Naive B cell (primary cell): ENCODE measurements around the gene APRT. TPM values are rescaled to one million over a fixed set of nuclear protein-coding genes. Genes with fewer than 3 reads are reported as not detected.
"Not testable (repeated sequence)": the region's sequence is repeated elsewhere in the genome, so short reads cannot be mapped to it uniquely, and the experiment has no call there.

Experiments used
- ATAC-seq, 2 donors: fragments of 150-1000 bp; cut with Tn5 transposase; 2 replicates each; pipeline ENCODE4 v1.10.0; 2021; ENCODE audit warnings: low read depth in 2 of 2, mild to moderate bottlenecking in 2 of 2, moderate library complexity in 2 of 2
- DNase-seq: peaks from one replicate; pipeline ENCODE4 v3.0.0; 2022
- H3K27ac Mint-ChIP-seq, 6 donors: one replicate each; pipeline ENCODE4 v1.8.0; 2020 to 2022; ENCODE audit warnings: mild to moderate bottlenecking in 6 of 6, mixed read lengths in 6 of 6, moderate library complexity in 5 of 6, inconsistent platforms in 2 of 6
- H3K27me3 Mint-ChIP-seq, 3 donors: one replicate each; pipeline ENCODE4 v1.8.0; 2021 to 2022; ENCODE audit warnings: mixed read lengths in 3 of 3, mild to moderate bottlenecking in 1 of 3
- H3K36me3 Mint-ChIP-seq, 2 donors: one replicate each; pipeline ENCODE4 v1.8.0; 2020 to 2022; ENCODE audit warnings: mixed read lengths in 2 of 2, inconsistent platforms in 1 of 2, mild to moderate bottlenecking in 1 of 2
- H3K4me1 Mint-ChIP-seq, 3 donors: one replicate each; pipeline ENCODE4 v1.8.0; 2020 to 2022; ENCODE audit warnings: mixed read lengths in 3 of 3, inconsistent platforms in 1 of 3, mild to moderate bottlenecking in 1 of 3, moderate library complexity in 1 of 3
- H3K4me3 Mint-ChIP-seq, 8 donors: one replicate each; pipeline ENCODE4 v1.8.0; 2020 to 2022; ENCODE audit warnings: mild to moderate bottlenecking in 8 of 8, mixed read lengths in 8 of 8, moderate library complexity in 8 of 8, inconsistent platforms in 2 of 8
- H3K9me3 Mint-ChIP-seq, 7 donors: one replicate each; pipeline ENCODE4 v1.8.0; 2020 to 2022; ENCODE audit warnings: mixed read lengths in 7 of 7, mild to moderate bottlenecking in 5 of 7, inconsistent platforms in 2 of 7, moderate library complexity in 1 of 7
- polyA plus RNA-seq, 6 donors: library from polyadenylated mRNA; unstranded; fragments of 300-500 nt; fragmentation: Illumina TruSeq; gene quantifications; one replicate each; pipeline ENCODE4 v1.2.3, GENCODE V29; 2021; ENCODE audit warnings: low read depth in 6 of 6

Gene APRT
- polyA plus RNA-seq, 6 donors from 2014 or later, result 330 to 484 (median 384) TPM

- Mint-ChIP-seq H3K4me1 (peaks cover 25 to 53% (median 48%) of the 10 kb centered on the region in 3 donors), H3K36me3 (no peaks in the 10 kb centered on the region), H3K9me3 (no peaks in the 10 kb centered on the region), H3K27ac (peak overlapping the region in 4 of 6 donors; percentile 41 to 90 (median 66)), H3K4me3 (peak overlapping the region; percentile 14 to 88 (median 74)), H3K27me3 (no peaks in the 10 kb centered on the region)
- ATAC-seq, result peak; percentile 55 to 60
- DNase-seq, result no peak
These were observed 21.2 kb downstream of the APRT start for GRCh38 chr16:88790312-88791211.

DNA sequence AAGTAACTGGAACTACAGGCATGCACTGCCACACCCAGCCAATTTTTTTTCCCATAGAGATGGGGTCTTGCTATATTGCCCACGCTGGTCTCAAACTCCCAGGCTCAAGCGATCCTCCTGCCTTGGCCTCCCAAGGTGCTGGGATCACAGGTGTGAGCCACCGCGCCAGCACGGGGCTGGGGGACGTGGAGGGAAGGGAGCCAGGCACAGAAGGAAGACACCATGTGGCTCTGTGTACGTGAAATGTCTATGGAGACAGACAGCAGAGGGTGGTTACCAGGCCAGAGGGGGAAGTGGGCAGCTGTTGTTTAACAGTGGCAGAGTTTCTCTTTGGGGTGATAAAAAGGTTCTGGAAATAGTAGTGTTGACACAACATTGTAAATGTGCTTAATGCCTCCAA lies 22.1 kb downstream of the APRT start:
- ATAC-seq, result peak; percentile 32 to 45
- Mint-ChIP-seq H3K9me3 (no peaks in the 10 kb centered on the region), H3K27me3 (no peaks in the 10 kb centered on the region), H3K27ac (peak overlapping the region in 4 of 6 donors; percentile 39 to 72 (median 58)), H3K4me3 (peak overlapping the region in 7 of 8 donors; percentile 14 to 85 (median 67)), H3K36me3 (no peaks in the 10 kb centered on the region), H3K4me1 (peaks cover 25 to 45% (median 42%) of the 10 kb centered on the region in 3 donors)
- no peak for DNase-seq

- not testable (repeated sequence) for DNase-seq, H3K9me3 Mint-ChIP-seq, H3K27me3 Mint-ChIP-seq, ATAC-seq, H3K36me3 Mint-ChIP-seq
- H3K4me1 Mint-ChIP-seq, result peaks cover 26 to 44% (median 36%) of the 10 kb centered on the region in 3 donors
- peak overlapping the region in 1 of 8 donors; percentile 76 for H3K4me3 Mint-ChIP-seq
- peak overlapping the region in 1 of 6 donors; percentile 81 for H3K27ac Mint-ChIP-seq
These were observed 23.0 kb downstream of the APRT start for GRCh38 chr16:88788749-88789148.

GRCh38 chr16:88787579-88788314 lies 24.0 kb downstream of the APRT start:
- ATAC-seq (no peak), DNase-seq (no peak)
- Mint-ChIP-seq H3K9me3 (no peaks in the 10 kb centered on the region), H3K4me1 (peaks cover 35 to 44% (median 36%) of the 10 kb centered on the region in 3 donors), H3K27me3 (no peaks in the 10 kb centered on the region), H3K4me3 (peak overlapping the region in 3 of 8 donors; percentile 5 to 62 (median 34)), H3K36me3 (no peaks in the 10 kb centered on the region), H3K27ac (peak overlapping the region in 2 of 6 donors; percentile 34 to 82)

DNA sequence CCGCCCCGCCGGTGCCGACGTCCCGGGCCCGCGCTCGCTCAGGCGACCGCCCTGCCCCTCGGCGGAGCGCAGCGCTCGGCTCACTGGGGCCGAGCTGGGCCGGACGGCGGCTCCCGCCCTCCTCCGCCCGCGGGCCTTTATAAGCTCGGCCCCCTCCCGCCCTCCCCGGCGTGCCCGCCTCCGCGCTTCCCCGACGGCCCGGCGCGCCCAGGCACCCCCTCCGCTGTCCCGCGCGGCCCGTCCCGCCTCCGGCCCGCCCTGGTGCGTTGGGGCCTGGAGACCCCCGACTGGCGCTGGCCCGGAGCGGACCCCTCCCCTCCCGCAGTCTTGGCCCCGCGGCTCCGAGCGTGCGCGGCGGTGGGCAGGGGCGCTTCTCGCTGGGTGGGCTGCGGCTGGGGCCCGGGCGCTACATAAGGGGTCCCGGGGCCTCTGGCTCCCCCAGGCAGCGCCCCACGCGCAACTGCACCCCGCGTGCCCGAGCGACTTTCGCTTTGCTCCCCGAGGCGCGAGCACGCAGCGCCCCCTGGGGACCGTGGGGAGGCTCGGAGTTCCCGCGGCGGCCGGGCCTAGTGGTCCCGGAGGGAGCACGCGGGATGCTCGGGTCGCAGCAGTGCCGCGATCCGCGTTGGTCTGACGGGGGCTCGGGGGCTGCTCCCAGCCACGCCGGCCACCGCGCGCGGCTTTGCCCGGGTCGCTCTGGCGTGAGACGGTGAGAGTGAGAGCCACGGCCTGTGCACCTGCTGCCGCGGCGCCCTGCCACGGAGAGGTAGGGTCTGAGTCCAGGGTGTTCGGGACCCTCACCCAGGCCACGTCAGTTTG lies 26.4 kb downstream of the APRT start, which contains the start of gene PIEZO1:
PIEZO1 (minus strand) TSS at position 115 of the 819 bp plus-strand sequence. CDS start 256 bp downstream, outside the sequence.
- Mint-ChIP-seq H3K27me3 (no peaks in the 10 kb centered on the region), H3K4me1 (peaks cover 37 to 47% (median 47%) of the 10 kb centered on the region in 3 donors), H3K27ac (peak within 1 kb of the TSS in 3 of 6 donors; percentile 54 to 89 (median 71))

GRCh38 chr16:88784856-88785105 lies 26.9 kb downstream of the APRT start:
- Mint-ChIP-seq H3K36me3 (no peaks in the 10 kb centered on the region), H3K9me3 (no peaks in the 10 kb centered on the region), H3K4me1 (peaks cover 39 to 47% (median 47%) of the 10 kb centered on the region in 3 donors), H3K27me3 (no peaks in the 10 kb centered on the region), H3K4me3 (peak overlapping the region in 1 of 8 donors; percentile 62), H3K27ac (no peak overlapping the region)
- DNase-seq (no peak), ATAC-seq (peak; percentile 11 to 12)

More for the DNA sequence above, 26.4 kb downstream of the APRT start, which contains the start of gene PIEZO1:
- Mint-ChIP-seq H3K9me3 (no peaks in the 10 kb centered on the region), H3K36me3 (no peaks in the 10 kb centered on the region), H3K4me3 (peak within 1 kb of the TSS; percentile 62 to 92 (median 86))
- ATAC-seq (peak; percentile 50 to 64), DNase-seq (peak; percentile 81)

- Mint-ChIP-seq H3K27me3 (no peaks in the 10 kb centered on the region), H3K36me3 (no peaks in the 10 kb centered on the region), H3K4me1 (peaks cover 35 to 45% (median 45%) of the 10 kb centered on the region in 3 donors), H3K9me3 (no peaks in the 10 kb centered on the region), H3K4me3 (peak overlapping the region; percentile 62 to 92 (median 86)), H3K27ac (peak overlapping the region in 2 of 6 donors; percentile 64 to 89)
- ATAC-seq (peak; percentile 22 to 34), DNase-seq (no peak)
These were observed 27.5 kb downstream of the APRT start for GRCh38 chr16:88784074-88784855.

GRCh38 chr16:88783391-88784073 lies 28.2 kb downstream of the APRT start:
- ATAC-seq, result no peak
- Mint-ChIP-seq H3K27me3 (no peaks in the 10 kb centered on the region), H3K36me3 (no peaks in the 10 kb centered on the region), H3K9me3 (no peaks in the 10 kb centered on the region), H3K4me3 (peak overlapping the region; percentile 16 to 86 (median 76)), H3K27ac (peak overlapping the region; percentile 64 to 95 (median 83)), H3K4me1 (peaks cover 35 to 47% (median 46%) of the 10 kb centered on the region in 3 donors)
- no peak for DNase-seq

- peak overlapping the region; percentile 16 to 86 (median 82) for H3K4me3 Mint-ChIP-seq
- peak overlapping the region; percentile 33 to 95 (median 81) for H3K27ac Mint-ChIP-seq
- H3K4me1 Mint-ChIP-seq, result peaks cover 36 to 55% (median 54%) of the 10 kb centered on the region in 3 donors
- no peaks in the 10 kb centered on the region for H3K9me3 Mint-ChIP-seq
- DNase-seq, result no peak
- no peaks in the 10 kb centered on the region for H3K36me3 Mint-ChIP-seq
- H3K27me3 Mint-ChIP-seq, result no peaks in the 10 kb centered on the region
- ATAC-seq, result no peak
These were observed 29.0 kb downstream of the APRT start for GRCh38 chr16:88782454-88783390.

- Mint-ChIP-seq H3K9me3 (no peaks in the 10 kb centered on the region), H3K4me1 (peaks cover 42 to 58% (median 55%) of the 10 kb centered on the region in 3 donors), H3K4me3 (peak overlapping the region; percentile 62 to 85 (median 78)), H3K27me3 (no peaks in the 10 kb centered on the region), H3K27ac (peak overlapping the region in 5 of 6 donors; percentile 77 to 95 (median 81)), H3K36me3 (no peaks in the 10 kb centered on the region)
- DNase-seq, result peak; percentile 59
- peak; percentile 57 to 63 for ATAC-seq
These were observed 30.3 kb downstream of the APRT start for GRCh38 chr16:88781140-88782077.
